Muscle of back (tissue), 13 donors: ENCODE results near the gene NCLN. TPM values are rescaled to one million over a fixed set of nuclear protein-coding genes. Genes with fewer than 3 reads are reported as not detected.

ENCODE experiments used
- DNase-seq, 3 donors: peaks; one replicate each; pipeline versions ENCODE4 v3.0.0 to v3.0.0-alpha.2; 2013
- long read RNA-seq, 9 donors: transcript quantifications; one replicate each; lab custom pipeline, GENCODE V29; 2026
- polyA plus RNA-seq, 10 donors: library from polyadenylated mRNA; unstranded; fragments of 120-200 nt; gene quantifications; one replicate each; pipeline ENCODE4 v1.2.1, GENCODE V29; 2013; ENCODE audit not compliant: insufficient read length in 10 of 10

NCLN gene
- 10 to 100 TPM; 20.8 to 37.5 (median 28.4) TPM for polyA plus RNA-seq
- long read RNA-seq, donor 1, full-length matches to known transcripts: 2 of 2 reads
- long read RNA-seq, donor 1, partial matches to known transcripts: 0 of 2 reads
- long read RNA-seq, donor 1, other reads (novel, unspliced or antisense): 0 of 2 reads
- long read RNA-seq, donor 2, full-length matches to known transcripts: 1 of 1 reads
- long read RNA-seq, donor 2, partial matches to known transcripts: 0 of 1 reads
- long read RNA-seq, donor 2, other reads (novel, unspliced or antisense): 0 of 1 reads
- long read RNA-seq, donor 3: 0 reads
- long read RNA-seq, donor 4, full-length matches to known transcripts: 2 of 10 reads
- long read RNA-seq, donor 4, partial matches to known transcripts: 8 of 10 reads
- long read RNA-seq, donor 4, other reads (novel, unspliced or antisense): 0 of 10 reads
- long read RNA-seq, donor 5, full-length matches to known transcripts: 2 of 2 reads
- long read RNA-seq, donor 5, partial matches to known transcripts: 0 of 2 reads
- long read RNA-seq, donor 5, other reads (novel, unspliced or antisense): 0 of 2 reads
- long read RNA-seq, donor 6, full-length matches to known transcripts: 4 of 4 reads
- long read RNA-seq, donor 6, partial matches to known transcripts: 0 of 4 reads
- long read RNA-seq, donor 6, other reads (novel, unspliced or antisense): 0 of 4 reads
- long read RNA-seq, donor 7, full-length matches to known transcripts: 3 of 3 reads
- long read RNA-seq, donor 7, partial matches to known transcripts: 0 of 3 reads
- long read RNA-seq, donor 7, other reads (novel, unspliced or antisense): 0 of 3 reads
- long read RNA-seq, donor 8, full-length matches to known transcripts: 4 of 4 reads
- long read RNA-seq, donor 8, partial matches to known transcripts: 0 of 4 reads
- long read RNA-seq, donor 8, other reads (novel, unspliced or antisense): 0 of 4 reads
- long read RNA-seq, donor 9: 0 reads

GRCh38 chr19:3185461-3186159 lies at the start of gene NCLN:
TSS of gene NCLN (plus strand) at chr19:3185930. CDS start at chr19:3186031, 101 bp downstream.
- peak; percentile 95 to 99 (median 97) for DNase-seq

GRCh38 chr19:3135961-3136683 lies 49.6 kb upstream of the NCLN start, which contains the start of gene GNA15:
TSS of gene GNA15 (plus strand) at chr19:3136033. CDS start at chr19:3136451, 418 bp downstream.
- no peak for DNase-seq

GRCh38 chr19:3136684-3137055 lies 49.1 kb upstream of the NCLN start:
- no peak for DNase-seq

- peak in 1 of 3 donors; percentile 67 for DNase-seq
Measured at GRCh38 chr19:3137119-3137518, 48.6 kb upstream of the NCLN start.

DNA sequence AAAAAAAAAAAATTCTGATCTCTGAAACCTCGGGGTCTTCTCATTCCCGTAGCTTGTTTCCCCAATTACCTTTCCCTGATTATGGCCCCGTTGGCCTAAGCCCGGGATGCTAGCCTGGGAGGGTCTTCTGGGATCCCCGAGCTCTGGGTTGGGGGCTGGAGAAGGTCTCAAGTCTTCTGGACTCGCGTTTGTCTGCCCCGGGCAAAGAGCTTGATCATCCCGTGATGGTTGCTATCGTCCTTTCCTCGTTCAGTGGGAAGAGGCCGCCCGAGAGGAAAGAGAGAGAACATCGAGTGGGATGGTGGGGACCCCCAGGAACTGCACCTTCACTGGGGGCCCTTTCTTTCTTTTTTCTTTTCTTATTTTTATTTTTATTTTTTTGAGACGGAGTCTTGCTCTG lies 47.5 kb upstream of the NCLN start:
- DNase-seq: no peak

GRCh38 chr19:3140667-3141038 lies 45.1 kb upstream of the NCLN start:
- no peak for DNase-seq

- DNase-seq: peak in 1 of 3 donors; percentile 75
Measured at GRCh38 chr19:3142292-3142670, 43.4 kb upstream of the NCLN start.

- no peak for DNase-seq
Measured at GRCh38 chr19:3142781-3143337, 42.9 kb upstream of the NCLN start.

DNA sequence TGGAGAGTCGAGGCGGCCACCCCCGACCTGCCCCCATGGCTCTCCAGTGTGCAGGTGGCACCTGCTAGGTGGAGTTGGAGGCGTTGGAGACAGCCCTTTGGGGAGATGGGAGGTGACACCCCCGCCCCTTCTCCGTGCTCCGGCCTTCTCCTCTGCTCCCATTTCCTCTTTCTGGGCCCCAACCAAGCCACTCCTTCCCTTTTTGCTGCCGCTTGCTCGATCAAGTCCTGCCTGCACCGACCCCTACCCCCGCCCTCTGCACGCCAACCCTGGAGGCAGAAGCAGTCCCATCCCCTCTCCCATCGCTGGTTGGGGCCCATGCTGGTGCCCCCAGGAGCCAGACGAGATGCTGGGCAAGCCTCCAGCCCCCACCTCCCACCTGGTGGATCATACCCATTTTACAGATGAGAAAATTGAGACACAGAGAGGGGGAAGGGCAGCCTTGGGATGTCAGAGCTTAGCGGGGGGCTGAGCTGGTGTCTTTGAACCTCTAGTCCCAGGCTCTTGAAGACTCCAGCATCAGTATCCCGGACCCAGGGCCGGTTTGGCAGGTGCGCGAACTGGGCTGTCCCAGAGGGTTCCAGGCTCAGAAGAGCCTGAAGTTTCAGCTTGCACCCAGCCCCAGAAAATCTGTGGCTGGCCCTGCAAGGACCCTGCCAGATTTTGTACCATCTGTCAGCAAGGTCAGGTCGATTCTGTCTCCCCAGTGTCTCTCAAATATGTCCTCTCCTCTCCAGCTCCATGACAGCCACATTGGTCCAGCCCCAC lies 39.6 kb upstream of the NCLN start:
- no peak for DNase-seq

- DNase-seq: no peak
Measured at GRCh38 chr19:3146677-3147100, 39.0 kb upstream of the NCLN start.

DNA sequence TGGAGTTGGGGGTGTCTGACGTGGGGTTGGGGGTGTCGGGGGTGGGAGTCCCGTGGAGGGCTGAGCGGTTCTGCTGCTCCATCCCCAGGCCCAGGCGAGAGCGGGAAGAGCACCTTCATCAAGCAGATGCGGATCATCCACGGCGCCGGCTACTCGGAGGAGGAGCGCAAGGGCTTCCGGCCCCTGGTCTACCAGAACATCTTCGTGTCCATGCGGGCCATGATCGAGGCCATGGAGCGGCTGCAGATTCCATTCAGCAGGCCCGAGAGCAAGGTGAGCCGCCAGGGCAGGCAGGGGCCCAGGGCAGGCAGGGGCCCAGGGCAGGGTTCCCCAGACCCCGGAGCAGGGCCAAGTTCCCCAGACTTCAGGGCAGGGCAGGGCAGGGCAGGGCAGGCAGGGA lies 37.2 kb upstream of the NCLN start:
- no peak for DNase-seq

DNA sequence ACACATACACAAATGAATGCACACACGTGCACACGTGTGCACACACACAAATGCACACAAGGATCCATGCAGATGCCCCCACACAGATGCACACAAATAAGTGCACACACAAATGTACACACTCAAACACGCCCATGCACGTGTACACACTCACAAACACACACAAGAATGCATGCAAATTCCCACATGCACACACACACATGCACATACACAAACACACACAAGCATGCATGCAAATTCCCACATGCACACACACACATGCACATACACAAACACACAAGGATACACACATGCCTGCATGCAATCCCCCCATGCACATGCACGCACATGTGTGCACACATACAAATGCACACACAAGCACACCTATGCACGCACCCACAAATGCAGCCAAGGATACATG lies 36.6 kb upstream of the NCLN start:
- DNase-seq: no peak

DNA sequence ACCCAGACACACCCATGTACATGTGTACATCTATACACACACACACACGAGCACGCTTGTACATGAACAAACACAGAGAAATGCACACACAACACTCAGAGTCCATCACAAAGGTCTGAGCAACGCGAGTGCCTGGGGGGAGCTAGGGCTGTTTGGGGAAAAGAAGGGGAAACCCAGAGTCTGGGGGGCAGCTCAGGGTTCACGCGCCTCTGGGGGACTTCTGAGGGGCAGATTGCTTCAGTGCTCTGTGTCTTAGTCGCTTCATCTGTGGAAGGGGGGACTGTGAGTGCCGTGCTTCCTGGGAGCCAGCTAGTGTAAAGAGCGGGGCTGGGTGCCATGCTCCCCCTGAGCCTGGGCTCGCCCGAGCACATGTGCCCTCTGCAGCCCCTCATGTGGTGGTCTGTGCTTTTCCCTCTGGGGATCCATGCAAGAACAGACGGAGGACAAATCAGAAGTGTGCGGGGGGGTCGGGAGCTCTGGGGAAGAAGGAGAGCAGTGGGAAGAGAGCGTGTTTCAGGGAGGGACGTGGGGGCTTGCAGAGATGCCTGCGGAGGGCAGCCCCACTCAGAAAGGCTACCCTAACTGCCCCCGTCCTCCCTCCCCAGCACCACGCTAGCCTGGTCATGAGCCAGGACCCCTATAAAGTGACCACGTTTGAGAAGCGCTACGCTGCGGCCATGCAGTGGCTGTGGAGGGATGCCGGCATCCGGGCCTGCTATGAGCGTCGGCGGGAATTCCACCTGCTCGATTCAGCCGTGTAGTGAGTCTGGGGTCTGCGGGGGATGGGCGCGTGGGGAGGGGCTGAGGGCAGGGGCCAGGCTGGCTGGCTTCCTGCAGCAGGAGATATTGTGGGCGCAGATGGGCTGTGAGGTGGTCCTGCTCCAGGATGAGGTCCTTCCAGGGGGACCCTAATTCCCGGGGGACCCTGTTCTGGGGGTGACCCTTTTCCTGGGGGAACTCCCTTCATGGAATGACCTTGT lies 35.9 kb upstream of the NCLN start:
- no peak for DNase-seq

DNA sequence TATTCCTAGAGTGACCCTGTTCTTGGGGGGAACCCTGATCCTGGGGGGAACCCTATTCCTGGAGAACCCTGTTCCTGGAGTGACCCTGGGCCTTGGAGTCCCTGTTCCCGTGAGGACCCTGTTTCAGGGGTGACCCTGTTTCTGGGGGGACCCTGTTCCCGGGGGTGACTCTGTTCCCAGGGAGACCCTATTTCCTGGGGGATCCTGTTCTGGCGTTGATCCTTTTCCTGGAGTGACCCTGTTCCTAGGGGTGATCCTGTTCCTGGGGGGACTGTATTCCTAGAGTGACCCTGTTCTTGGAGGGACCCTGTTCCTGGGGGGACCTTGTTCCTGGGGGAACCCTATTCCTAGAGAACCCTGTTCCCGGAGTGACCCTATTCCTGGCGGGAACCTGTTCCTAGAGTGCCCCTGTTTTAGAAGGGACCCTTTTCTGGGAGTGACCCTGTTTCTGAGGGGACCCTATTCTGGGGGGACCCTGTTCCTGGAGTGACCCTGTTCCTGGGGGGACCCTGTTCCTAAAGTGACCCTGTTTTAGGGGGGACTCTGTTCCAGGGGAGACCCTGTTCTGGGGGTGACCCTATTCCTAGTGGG lies 34.9 kb upstream of the NCLN start:
- DNase-seq: no peak

DNA sequence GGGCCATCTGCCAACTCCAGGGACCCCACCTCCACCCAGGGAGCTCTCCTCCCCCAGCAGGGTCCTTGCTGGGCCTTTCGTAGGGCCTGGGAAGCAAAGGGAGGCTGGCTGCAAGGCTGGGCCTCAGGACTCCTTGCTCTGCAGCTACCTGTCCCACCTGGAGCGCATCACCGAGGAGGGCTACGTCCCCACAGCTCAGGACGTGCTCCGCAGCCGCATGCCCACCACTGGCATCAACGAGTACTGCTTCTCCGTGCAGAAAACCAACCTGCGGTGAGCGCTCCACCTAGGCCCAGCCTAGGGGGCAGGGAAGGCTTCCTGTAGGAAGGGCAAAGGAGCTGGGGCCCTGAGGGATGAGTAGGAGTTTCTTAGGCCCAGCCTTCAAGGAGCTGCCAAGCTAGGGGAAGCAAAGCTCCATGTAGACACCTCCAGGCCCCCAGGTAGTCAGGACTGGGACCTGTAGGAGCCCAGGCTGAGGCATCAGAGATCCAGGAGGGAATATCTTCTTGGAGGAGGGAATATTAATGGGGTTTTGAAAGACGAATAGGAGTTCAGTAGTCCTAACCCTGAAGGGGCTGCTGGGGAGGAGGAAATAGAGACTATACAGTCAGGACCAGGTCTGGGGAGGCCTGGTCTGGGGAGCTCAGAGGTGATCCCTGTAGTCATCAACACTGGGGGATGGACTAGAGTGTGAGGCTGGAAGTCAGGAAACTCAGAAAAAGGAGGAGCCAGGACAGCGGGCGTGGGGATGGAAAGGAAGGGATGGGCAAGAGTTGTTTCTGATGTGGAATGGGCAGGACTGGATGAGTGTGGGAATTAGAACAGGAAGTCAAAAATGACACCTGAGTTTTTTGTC lies 33.9 kb upstream of the NCLN start:
- no peak for DNase-seq

- DNase-seq: no peak
Measured at GRCh38 chr19:3152419-3152780, 33.3 kb upstream of the NCLN start.
